CD4-positive, CD25-positive, alpha-beta regulatory T cell (primary cell): ENCODE data around the gene KIF26B. TPM values are rescaled to one million over a fixed set of nuclear protein-coding genes. Genes with fewer than 3 reads are reported as not detected.

Experiments used
- ATAC-seq, 2 donors: fragments of 150-1000 bp; cut with Tn5 transposase; one replicate each; pipeline ENCODE4 v1.10.0; 2021; ENCODE audit warnings: low read depth in 2 of 2, moderate number of reproducible peaks in 2 of 2, moderate library complexity in 1 of 2
- DNase-seq, 3 donors: peaks; one replicate each; pipeline versions ENCODE4 v3.0.0 to v3.0.0-alpha.2; 2012 to 2022; ENCODE audit warnings: mixed read lengths in 1 of 3
- H3K27ac ChIP-seq: one replicate; pipeline ENCODE4 v1.7.0; 2013; ENCODE audit warnings: mild to moderate bottlenecking, low read length; ENCODE audit not compliant: insufficient read depth, poor library complexity, severe bottlenecking
- H3K27me3 ChIP-seq: one replicate; pipeline ENCODE4 v1.7.0; 2013; ENCODE audit warnings: low read length; ENCODE audit not compliant: control insufficient read depth, insufficient read depth
- H3K36me3 ChIP-seq: one replicate; pipeline ENCODE4 v1.7.0; 2013; ENCODE audit warnings: mild to moderate bottlenecking, low read length, moderate library complexity; ENCODE audit not compliant: control insufficient read depth, insufficient read depth
- H3K4me1 ChIP-seq: 2 replicates; pipeline ENCODE4 v1.7.0; 2013; ENCODE audit warnings: mild to moderate bottlenecking, low read length; ENCODE audit not compliant: insufficient read depth, control insufficient read depth, poor library complexity, severe bottlenecking
- H3K4me3 ChIP-seq: one replicate; pipeline ENCODE4 v1.7.0; 2013; ENCODE audit warnings: low read depth, mild to moderate bottlenecking, low read length, moderate library complexity
- H3K9me3 ChIP-seq, 2 experiments: 1 replicate in 1 of 2; 2 replicates in 1 of 2; pipeline ENCODE4 v1.7.0; 2013; ENCODE audit warnings: low read length in 2 of 2, mild to moderate bottlenecking in 1 of 2, moderate library complexity in 1 of 2; ENCODE audit not compliant: control insufficient read depth in 2 of 2
- H3K27ac Mint-ChIP-seq, 3 donors: one replicate each; pipeline ENCODE4 v1.8.0; 2020 to 2022; ENCODE audit warnings: mild to moderate bottlenecking in 3 of 3, mixed read lengths in 3 of 3, moderate library complexity in 2 of 3
- H3K27me3 Mint-ChIP-seq: one replicate; pipeline ENCODE4 v1.8.0; 2022; ENCODE audit warnings: mild to moderate bottlenecking, mixed read lengths
- H3K36me3 Mint-ChIP-seq: one replicate; pipeline ENCODE4 v1.8.0; 2020; ENCODE audit warnings: mixed read lengths
- H3K4me1 Mint-ChIP-seq, 4 donors: one replicate each; pipeline ENCODE4 v1.8.0; 2020 to 2022; ENCODE audit warnings: mixed read lengths in 4 of 4, mild to moderate bottlenecking in 1 of 4
- H3K4me3 Mint-ChIP-seq, 4 donors: one replicate each; pipeline ENCODE4 v1.8.0; 2020 to 2022; ENCODE audit warnings: mild to moderate bottlenecking in 4 of 4, mixed read lengths in 4 of 4, moderate library complexity in 3 of 4
- H3K9me3 Mint-ChIP-seq, 7 donors: one replicate each; pipeline ENCODE4 v1.8.0; 2020 to 2022; ENCODE audit warnings: mixed read lengths in 7 of 7, mild to moderate bottlenecking in 3 of 7, moderate library complexity in 2 of 7
- polyA plus RNA-seq, 4 donors: library from polyadenylated mRNA; unstranded; fragments of 300-500 nt; fragmentation: Illumina TruSeq; gene quantifications; one replicate each; pipeline ENCODE4 v1.2.3, GENCODE V29; 2021
- total RNA-seq: library from RNA; stranded (reverse); gene quantifications from one replicate; pipeline ENCODE4 v1.2.3, GENCODE V29; 2022

The KIF26B gene
- total and polyA plus RNA-seq, 5 donors from 2014 or later = not detected

GRCh38 chr1:245142171-245142798, 12.5 kb upstream of the KIF26B start:
- Histone ChIP-seq H3K4me1 (no peaks in the 10 kb centered on the region), H3K27me3 (no peaks in the 10 kb centered on the region), H3K36me3 (no peaks in the 10 kb centered on the region), H3K27ac (no peak overlapping the region), H3K4me3 (no peak overlapping the region), H3K9me3 (no peaks in the 10 kb centered on the region)
- peaks cover 7% of the 10 kb centered on the region for H3K27me3 Mint-ChIP-seq
- DNase-seq = no peak
- no peak for ATAC-seq
- H3K4me3 Mint-ChIP-seq = no peak overlapping the region
- no peaks in the 10 kb centered on the region for H3K36me3 Mint-ChIP-seq
- H3K27ac Mint-ChIP-seq = no peak overlapping the region
- no peaks in the 10 kb centered on the region for H3K4me1 Mint-ChIP-seq
- no peaks in the 10 kb centered on the region for H3K9me3 Mint-ChIP-seq

- H3K27ac Mint-ChIP-seq = peak overlapping the region in 1 of 3 donors; percentile 83
These were observed 11.8 kb upstream of the KIF26B start for GRCh38 chr1:245142976-245143375.

GRCh38 chr1:245143849-245144248, 10.9 kb upstream of the KIF26B start:
- Mint-ChIP-seq H3K27ac (no peak overlapping the region), H3K4me1 (no peaks in the 10 kb centered on the region), H3K36me3 (no peaks in the 10 kb centered on the region), H3K4me3 (no peak overlapping the region), H3K27me3 (peaks cover 11% of the 10 kb centered on the region), H3K9me3 (no peaks in the 10 kb centered on the region)
- H3K27me3 ChIP-seq = no peaks in the 10 kb centered on the region
- ATAC-seq = no peak
- no peak for DNase-seq
- no peak overlapping the region for H3K27ac ChIP-seq
- H3K4me3 ChIP-seq = no peak overlapping the region
- no peaks in the 10 kb centered on the region for H3K9me3 ChIP-seq
- H3K4me1 ChIP-seq = no peaks in the 10 kb centered on the region
- H3K36me3 ChIP-seq = no peaks in the 10 kb centered on the region

More at GRCh38 chr1:245142976-245143375, 11.8 kb upstream of the KIF26B start:
- no peaks in the 10 kb centered on the region for H3K4me1 Mint-ChIP-seq
- DNase-seq = no peak
- no peaks in the 10 kb centered on the region for H3K36me3 Mint-ChIP-seq
- H3K27me3 Mint-ChIP-seq = peaks cover 7% of the 10 kb centered on the region
- Histone ChIP-seq H3K4me1 (no peaks in the 10 kb centered on the region), H3K36me3 (no peaks in the 10 kb centered on the region), H3K27me3 (no peaks in the 10 kb centered on the region), H3K27ac (no peak overlapping the region), H3K4me3 (no peak overlapping the region), H3K9me3 (no peaks in the 10 kb centered on the region)
- no peak for ATAC-seq
- H3K9me3 Mint-ChIP-seq = no peaks in the 10 kb centered on the region
- H3K4me3 Mint-ChIP-seq = no peak overlapping the region

DNA sequence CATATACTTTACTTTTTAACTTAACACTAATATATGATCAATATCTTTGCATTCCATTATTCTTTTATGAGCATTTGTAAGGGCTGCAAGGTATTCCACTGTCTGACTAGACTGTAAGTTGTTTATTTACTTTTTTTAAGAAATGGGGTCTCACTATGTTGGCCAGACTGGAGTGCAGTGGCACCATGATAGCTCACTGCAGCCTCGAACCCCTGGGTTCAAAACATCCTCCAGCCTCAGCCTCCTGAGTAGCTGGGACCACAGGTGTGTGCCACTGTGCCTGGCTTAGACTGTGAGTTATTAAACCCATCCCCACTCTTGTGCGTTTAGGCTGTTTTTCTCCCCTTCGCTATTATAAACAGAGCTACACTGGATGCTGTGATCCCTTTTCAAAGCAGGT, 6.7 kb upstream of the KIF26B start:
- no peak overlapping the region for H3K27ac Mint-ChIP-seq
- peaks cover 40% of the 10 kb centered on the region for H3K27me3 Mint-ChIP-seq

DNA sequence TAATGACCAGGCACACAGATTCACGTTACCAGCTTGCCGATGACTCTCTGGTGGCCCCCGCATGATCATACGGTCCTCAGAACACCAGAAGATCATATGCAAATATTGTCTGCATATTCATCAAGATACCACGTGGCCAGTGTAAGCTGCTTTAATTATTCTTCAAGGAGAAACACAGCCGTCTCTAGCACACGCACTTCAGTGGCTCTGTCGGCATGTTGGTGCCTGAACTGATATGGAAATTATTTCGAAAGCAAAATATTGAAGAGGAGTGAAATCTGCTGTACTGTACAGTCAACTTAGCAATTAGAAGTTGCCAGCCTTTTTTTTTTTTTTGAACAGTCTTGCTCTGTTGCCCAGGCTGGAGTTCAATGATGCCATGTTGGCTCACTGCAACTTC, 5.9 kb upstream of the KIF26B start:
- peaks cover 0 to 11% (median 5%) of the 10 kb centered on the region in 4 donors for H3K4me1 Mint-ChIP-seq
- no peak for DNase-seq
- H3K27ac Mint-ChIP-seq = no peak overlapping the region
- peaks cover 47% of the 10 kb centered on the region for H3K27me3 Mint-ChIP-seq
- no peak for ATAC-seq
- Histone ChIP-seq H3K9me3 (no peaks in the 10 kb centered on the region), H3K4me1 (peaks cover 9% of the 10 kb centered on the region), H3K27me3 (peaks cover 17% of the 10 kb centered on the region), H3K27ac (no peak overlapping the region), H3K36me3 (no peaks in the 10 kb centered on the region), H3K4me3 (no peak overlapping the region)
- no peaks in the 10 kb centered on the region for H3K36me3 Mint-ChIP-seq
- H3K4me3 Mint-ChIP-seq = no peak overlapping the region
- H3K9me3 Mint-ChIP-seq = peaks cover 0 to 7% (median 0%) of the 10 kb centered on the region in 7 donors

More for the DNA sequence above, 6.7 kb upstream of the KIF26B start:
- Histone ChIP-seq H3K27ac (no peak overlapping the region), H3K4me1 (peaks cover 1% of the 10 kb centered on the region), H3K27me3 (peaks cover 17% of the 10 kb centered on the region), H3K9me3 (no peaks in the 10 kb centered on the region), H3K36me3 (no peaks in the 10 kb centered on the region), H3K4me3 (no peak overlapping the region)
- no peak for DNase-seq
- Mint-ChIP-seq H3K36me3 (no peaks in the 10 kb centered on the region), H3K4me1 (peaks cover 0 to 3% (median under 1%) of the 10 kb centered on the region in 4 donors), H3K4me3 (no peak overlapping the region), H3K9me3 (peaks cover 0 to 4% (median 0%) of the 10 kb centered on the region in 7 donors)
- ATAC-seq = no peak

DNA sequence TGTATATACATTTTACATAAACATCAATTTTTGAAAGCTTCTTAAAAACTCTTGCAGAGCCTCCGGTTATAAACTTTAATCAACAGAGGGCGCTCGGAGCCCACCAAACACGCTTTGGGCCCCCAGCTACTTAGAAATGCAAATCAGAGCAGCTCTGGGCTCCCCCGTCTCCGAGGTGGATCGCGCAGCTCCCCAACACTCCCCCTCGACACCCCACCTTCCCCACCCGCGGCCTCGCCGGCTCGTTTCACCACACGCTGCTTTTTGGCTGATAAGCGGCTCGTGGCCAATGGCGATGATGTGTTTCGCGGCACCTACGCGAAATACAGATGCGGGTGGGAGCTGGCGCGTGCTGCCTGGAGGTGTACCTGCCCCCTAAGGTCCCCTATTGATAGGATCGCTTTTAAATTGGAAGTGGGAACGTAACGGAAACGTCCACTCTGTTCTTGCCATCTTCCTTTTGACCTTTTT, 1.7 kb upstream of the KIF26B start:
- peak overlapping the region; percentile 48 for H3K4me3 ChIP-seq
- H3K4me1 ChIP-seq = peaks cover 42% of the 10 kb centered on the region
- H3K36me3 ChIP-seq = no peaks in the 10 kb centered on the region
- peaks cover 0 to 11% (median 0%) of the 10 kb centered on the region in 7 donors for H3K9me3 Mint-ChIP-seq
- no peaks in the 10 kb centered on the region for H3K36me3 Mint-ChIP-seq
- peaks cover 0 to 31% (median 14%) of the 10 kb centered on the region in 4 donors for H3K4me1 Mint-ChIP-seq
- H3K9me3 ChIP-seq = no peaks in the 10 kb centered on the region
- ATAC-seq (peak in 1 of 2 donors; percentile 26), DNase-seq (peak; percentile 26 to 73 (median 63))
- H3K27ac Mint-ChIP-seq = no peak overlapping the region
- H3K27me3 ChIP-seq = peaks cover 27% of the 10 kb centered on the region
- peaks cover 67% of the 10 kb centered on the region for H3K27me3 Mint-ChIP-seq
- H3K27ac ChIP-seq = no peak overlapping the region
- peak overlapping the region; percentile 68 to 94 (median 84) for H3K4me3 Mint-ChIP-seq

DNA sequence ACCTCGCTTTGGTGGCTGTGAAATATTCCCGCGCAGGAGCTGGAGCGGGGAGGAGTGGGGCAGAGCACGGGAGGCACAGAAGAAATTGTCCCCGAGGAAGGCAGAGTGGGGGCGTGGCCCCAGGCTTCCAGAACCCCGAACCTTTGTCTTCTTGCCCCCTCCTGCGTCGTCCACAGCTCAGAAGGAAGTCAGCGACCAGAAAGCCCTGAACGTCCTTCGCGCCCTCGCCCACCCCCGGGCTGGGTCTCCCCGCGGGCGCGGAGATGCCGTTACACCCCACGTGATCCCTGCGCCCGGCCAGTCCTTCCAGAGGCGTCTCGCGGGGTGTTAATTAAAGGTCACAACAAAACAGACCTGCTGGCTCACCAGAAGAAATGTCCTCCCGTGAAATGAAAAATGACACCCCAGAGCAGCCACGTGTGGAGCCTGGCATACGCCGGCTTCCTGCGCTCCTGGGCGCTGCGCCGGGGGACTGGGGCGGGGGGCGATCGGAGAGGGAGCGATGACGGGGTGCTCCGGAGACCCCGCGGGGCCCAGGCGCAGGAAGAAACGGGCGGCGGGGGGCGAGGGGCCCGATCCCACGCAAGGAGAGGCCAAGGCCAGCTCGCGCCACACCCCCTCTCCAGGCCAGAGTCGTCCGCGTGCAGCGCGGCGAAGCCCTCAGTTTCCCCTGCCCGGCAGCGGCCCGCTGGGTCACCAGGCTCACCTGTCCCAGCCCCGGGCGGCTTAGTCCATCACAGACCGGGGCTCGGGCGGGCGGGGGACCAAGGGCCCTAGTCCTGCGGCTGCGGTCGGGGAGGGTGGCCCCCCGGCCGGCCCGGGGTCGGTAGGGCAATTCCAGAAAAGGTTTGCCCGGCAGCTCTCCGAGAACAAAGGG, 995 bp upstream of the KIF26B start:
- Histone ChIP-seq H3K4me3 (peak overlapping the region; percentile 48), H3K27ac (no peak overlapping the region), H3K27me3 (peaks cover 33% of the 10 kb centered on the region), H3K9me3 (no peaks in the 10 kb centered on the region), H3K36me3 (no peaks in the 10 kb centered on the region), H3K4me1 (peaks cover 42% of the 10 kb centered on the region)
- ATAC-seq (no peak), DNase-seq (peak in 2 of 3 donors; percentile 8 to 12)
- H3K27me3 Mint-ChIP-seq = peaks cover 71% of the 10 kb centered on the region
- peak overlapping the region; percentile 77 to 94 (median 84) for H3K4me3 Mint-ChIP-seq
- H3K9me3 Mint-ChIP-seq = peaks cover 0 to 11% (median 0%) of the 10 kb centered on the region in 7 donors
- H3K27ac Mint-ChIP-seq = no peak overlapping the region
- no peaks in the 10 kb centered on the region for H3K36me3 Mint-ChIP-seq
- H3K4me1 Mint-ChIP-seq = peaks cover 0 to 31% (median 14%) of the 10 kb centered on the region in 4 donors
